Thyroid gland (tissue), 4 donors: ENCODE results near the gene C11orf54. TPM values are rescaled to one million over a fixed set of nuclear protein-coding genes. Genes with fewer than 3 reads are reported as not detected.

Experiments used
- DNase-seq, 2 donors: peaks; one replicate each; pipeline ENCODE4 v3.0.0-alpha.2; 2019
- H3K27ac ChIP-seq, 3 donors: fragments of 200-600 bp; sonication (generic); 1 replicate in 2 of 3; 2 replicates in 1 of 3; pipeline ENCODE4 v1.5.1; 2016 to 2019; ENCODE audit warnings: mild to moderate bottlenecking in 1 of 3, moderate library complexity in 1 of 3
- H3K27me3 ChIP-seq: fragments of 200-600 bp; sonication (generic); one replicate; pipeline ENCODE4 v1.5.1; 2019
- H3K36me3 ChIP-seq, 2 donors: fragments of 200-600 bp; sonication (generic); one replicate each; pipeline ENCODE4 v1.5.1; 2016 to 2019
- H3K4me1 ChIP-seq, 2 donors: fragments of 200-600 bp; sonication (generic); one replicate each; pipeline ENCODE4 v1.5.1; 2017 to 2019
- H3K4me3 ChIP-seq, 3 donors: fragments of 200-600 bp; sonication (generic); replicated peaks in 1 of 3; 1 replicate in 2 of 3; 2 replicates in 1 of 3; pipeline ENCODE4 v1.5.1; 2016; ENCODE audit warnings: mild to moderate bottlenecking in 1 of 3
- H3K9me3 ChIP-seq: fragments of 200-600 bp; sonication (generic); one replicate; pipeline ENCODE4 v1.5.1; 2017
- POLR2A ChIP-seq, 2 donors: fragments of 450-650 bp; IDR thresholded peaks; one replicate each; pipeline ENCODE4 v1.6.1; 2017; ENCODE audit warnings: antibody characterized with exemption in 2 of 2, mild to moderate bottlenecking in 2 of 2, moderate library complexity in 1 of 2
- WGBS, 2 donors: methylation state at CpG; one replicate each; pipeline ENCODE4 v1.1.5; 2017; 5-methylcytosine and 5-hydroxymethylcytosine counted together
- intact Hi-C: fragments of 100-400 bp; cut with DNase I; formaldehyde crosslinking; loops from one replicate; pipeline ENCODE4 v1.15.1; 2023
- total RNA-seq, 4 donors: library from RNA; depleted of rRNA; stranded (reverse); fragments of >200 nt; gene quantifications; one replicate each; pipeline ENCODE4 v1.2.3, GENCODE V29; 2016
- TF ChIP-seq, protein P1 (sequence below), 6 experiments: fragments of 200-600 bp in 3 of 6; fragments of 450-650 bp in 3 of 6; sonication (generic) in 3 of 6; IDR thresholded peaks; one replicate each; pipeline ENCODE4 v1.5.1; 2016 to 2019; ENCODE audit warnings: antibody characterized with exemption in 6 of 6, mild to moderate bottlenecking in 2 of 6, inconsistent platforms in 1 of 6, moderate library complexity in 1 of 6

The C11orf54 gene
- total RNA-seq, 4 donors from 2014 or later = 46.6 to 71.4 (median 54.9) TPM

DNA sequence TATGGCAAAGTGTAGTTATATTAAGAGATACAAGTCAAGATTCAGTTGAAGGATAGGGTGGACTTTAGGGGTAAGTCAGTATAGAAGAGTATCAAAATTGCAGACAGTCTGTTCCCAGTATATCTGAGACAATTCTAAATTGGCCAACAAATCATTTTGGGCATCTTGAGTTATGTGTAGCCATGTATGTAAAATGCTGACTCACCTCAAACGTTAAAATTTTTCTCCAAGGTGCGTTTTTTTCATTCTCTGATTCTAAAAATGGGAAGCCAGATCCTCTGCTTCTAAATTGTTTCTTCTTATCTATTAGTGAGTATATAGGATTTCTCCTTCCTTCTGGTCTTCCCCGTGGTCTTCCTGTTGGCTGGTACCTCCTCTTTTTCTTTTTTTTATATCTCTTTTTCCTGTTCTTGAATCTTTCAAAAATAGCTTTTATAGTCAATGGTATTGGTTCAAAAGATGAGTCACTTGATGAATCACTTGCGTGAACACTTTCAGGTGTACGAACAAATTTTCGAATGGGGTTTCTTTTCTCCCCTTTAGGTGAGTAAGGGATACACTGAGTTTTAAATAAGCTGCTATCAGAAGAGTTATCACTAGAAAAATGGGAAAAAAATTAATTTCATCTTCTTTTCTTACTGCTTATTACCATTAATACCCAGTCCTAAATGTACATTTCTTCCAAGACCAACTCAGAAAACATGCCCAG is 3.4 kb upstream of the C11orf54 start:
- peaks cover 24 to 29% of the 10 kb centered on the region in 2 donors for H3K4me1 ChIP-seq
- intact Hi-C loops = no loop called here
- H3K9me3 ChIP-seq = no peaks in the 10 kb centered on the region
- peak overlapping the region in 1 of 3 donors; percentile 4 for H3K4me3 ChIP-seq
- no peak for DNase-seq
- H3K27me3 ChIP-seq = no peaks in the 10 kb centered on the region
- peaks cover 45 to 50% of the 10 kb centered on the region in 2 donors for H3K36me3 ChIP-seq
- 66 to 74% methylated on average over 6 of the region's 6 CpGs for WGBS, 2 donors
- TF ChIP-seq, protein P1, sequence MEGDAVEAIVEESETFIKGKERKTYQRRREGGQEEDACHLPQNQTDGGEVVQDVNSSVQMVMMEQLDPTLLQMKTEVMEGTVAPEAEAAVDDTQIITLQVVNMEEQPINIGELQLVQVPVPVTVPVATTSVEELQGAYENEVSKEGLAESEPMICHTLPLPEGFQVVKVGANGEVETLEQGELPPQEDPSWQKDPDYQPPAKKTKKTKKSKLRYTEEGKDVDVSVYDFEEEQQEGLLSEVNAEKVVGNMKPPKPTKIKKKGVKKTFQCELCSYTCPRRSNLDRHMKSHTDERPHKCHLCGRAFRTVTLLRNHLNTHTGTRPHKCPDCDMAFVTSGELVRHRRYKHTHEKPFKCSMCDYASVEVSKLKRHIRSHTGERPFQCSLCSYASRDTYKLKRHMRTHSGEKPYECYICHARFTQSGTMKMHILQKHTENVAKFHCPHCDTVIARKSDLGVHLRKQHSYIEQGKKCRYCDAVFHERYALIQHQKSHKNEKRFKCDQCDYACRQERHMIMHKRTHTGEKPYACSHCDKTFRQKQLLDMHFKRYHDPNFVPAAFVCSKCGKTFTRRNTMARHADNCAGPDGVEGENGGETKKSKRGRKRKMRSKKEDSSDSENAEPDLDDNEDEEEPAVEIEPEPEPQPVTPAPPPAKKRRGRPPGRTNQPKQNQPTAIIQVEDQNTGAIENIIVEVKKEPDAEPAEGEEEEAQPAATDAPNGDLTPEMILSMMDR (IDR thresholded peaks at IDR 0.05) = no peak
- TF ChIP-seq POLR2A (IDR thresholded peaks at IDR 0.05) = no peak
- H3K27ac ChIP-seq = no peak overlapping the region

DNA sequence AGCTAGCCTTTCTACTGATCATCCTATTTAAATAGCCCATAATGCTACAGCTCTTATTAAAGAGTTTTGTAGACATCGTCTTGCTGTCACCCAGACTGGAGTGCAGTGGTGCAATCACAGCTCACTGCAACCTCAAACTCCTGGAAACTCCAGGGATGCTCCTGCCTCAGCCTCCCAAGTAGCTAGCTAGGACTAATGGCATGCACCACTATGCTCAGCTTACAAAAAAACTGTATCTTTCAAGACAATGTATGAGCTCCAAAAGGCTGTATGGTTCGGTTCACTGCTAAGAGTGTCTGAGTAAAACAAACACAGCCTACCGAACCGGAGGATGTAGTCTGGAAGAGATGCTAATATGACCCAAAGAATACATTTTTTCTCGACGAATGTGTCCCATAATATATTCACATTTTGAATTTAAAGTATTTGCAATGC is 2.8 kb upstream of the C11orf54 start:
- WGBS, 2 donors = 31 to 39% methylated on average over 6 of the region's 6 CpGs
- no peak for DNase-seq
- no peaks in the 10 kb centered on the region for H3K9me3 ChIP-seq
- peaks cover 24 to 29% of the 10 kb centered on the region in 2 donors for H3K4me1 ChIP-seq
- H3K4me3 ChIP-seq = peak overlapping the region in 1 of 3 donors; percentile 4
- peaks cover 39 to 44% of the 10 kb centered on the region in 2 donors for H3K36me3 ChIP-seq
- intact Hi-C loops = no loop called here
- TF ChIP-seq POLR2A (IDR thresholded peaks at IDR 0.05) = no peak
- TF ChIP-seq, protein P1 (IDR thresholded peaks at IDR 0.05) = no peak
- no peak overlapping the region for H3K27ac ChIP-seq
- no peaks in the 10 kb centered on the region for H3K27me3 ChIP-seq

GRCh38 chr11:93740031-93740729 is 1.3 kb upstream of the C11orf54 start:
- H3K4me1 ChIP-seq = peaks cover 24 to 29% of the 10 kb centered on the region in 2 donors
- peak; percentile 51 to 60 for DNase-seq
- H3K27me3 ChIP-seq = no peaks in the 10 kb centered on the region
- TF ChIP-seq, protein P1 (IDR thresholded peaks at IDR 0.05) = no peak
- TF ChIP-seq POLR2A (IDR thresholded peaks at IDR 0.05) = peak in 1 of 2 donors; percentile 19
- H3K27ac ChIP-seq = peak overlapping the region in 2 of 3 donors; percentile 15 to 87
- WGBS, 2 donors = 10 to 12% methylated on average over 18 of the region's 18 CpGs
- H3K9me3 ChIP-seq = no peaks in the 10 kb centered on the region
- intact Hi-C loops = loop anchor here (5.0 kb wide), 1 partner anchor 47 kb away; no protein-coding TSS in a partner anchor
- H3K4me3 ChIP-seq = peak overlapping the region; percentile 19 to 80 (median 69)
- H3K36me3 ChIP-seq = peaks cover 24 to 33% of the 10 kb centered on the region in 2 donors

- Histone ChIP-seq H3K27ac (peak overlapping the region; percentile 87 to 94 (median 92)), H3K27me3 (no peaks in the 10 kb centered on the region), H3K4me3 (peak overlapping the region; percentile 19 to 80 (median 69)), H3K36me3 (peaks cover 19 to 28% of the 10 kb centered on the region in 2 donors), H3K9me3 (no peaks in the 10 kb centered on the region), H3K4me1 (peaks cover 24 to 29% of the 10 kb centered on the region in 2 donors)
- TF ChIP-seq POLR2A (IDR thresholded peaks at IDR 0.05) = no peak
- TF ChIP-seq, protein P1 (IDR thresholded peaks at IDR 0.05) = no peak
- DNase-seq = peak; percentile 49 to 54
- 0 to 1% methylated on average over 20 of the region's 20 CpGs for WGBS, 2 donors
- intact Hi-C loops = loop anchor here (5.0 kb wide), 1 partner anchor 47 kb away; no protein-coding TSS in a partner anchor
Observed at GRCh38 chr11:93740730-93741093, 760 bp upstream of the C11orf54 start.
